CD4-positive, alpha-beta T cell (primary cell): ENCODE data around the gene CDH4. TPM values are rescaled to one million over a fixed set of nuclear protein-coding genes. Genes with fewer than 3 reads are reported as not detected.
"Not testable (repeated sequence)": the region's sequence is repeated elsewhere in the genome, so short reads cannot be mapped to it uniquely, and the experiment has no call there.

Experiments
- ATAC-seq: fragments of 200-7000 bp; cut with Tn5 transposase; one replicate; pipeline ENCODE4 v1.10.0; 2022; ENCODE audit warnings: mild to moderate bottlenecking; ENCODE audit not compliant: poor library complexity
- CTCF ChIA-PET: fragments of 350-600 bp; sonication (Branson Sonifier 250); formaldehyde crosslinking; loops from one replicate; lab custom pipeline; 2021; ENCODE audit warnings: antibody characterized with exemption, inconsistent platforms; lab: Charles Lee
- POLR2A ChIA-PET: fragments of 350-600 bp; sonication (Branson Sonifier 250); formaldehyde crosslinking; loops from one replicate; lab custom pipeline; 2021; ENCODE audit warnings: antibody characterized with exemption, inconsistent platforms; lab: Charles Lee
- DNase-seq, 14 experiments: peaks; one replicate each; pipeline ENCODE4 v3.0.0-alpha.2; 2013 to 2020; ENCODE audit warnings: mixed read lengths in 2 of 14
- H3K27ac ChIP-seq, 2 donors: one replicate each; pipeline versions ENCODE4 v1.5.1 to v1.7.0; 2013; ENCODE audit warnings: low read length in 2 of 2, low read depth in 1 of 2, mild to moderate bottlenecking in 1 of 2
- H3K27me3 ChIP-seq, 2 experiments: 1 replicate in 1 of 2; 2 replicates in 1 of 2; pipeline versions ENCODE4 v1.6.1 to v1.7.0; 2013; ENCODE audit warnings: low read length in 2 of 2, control low read depth in 1 of 2, mild to moderate bottlenecking in 1 of 2, moderate library complexity in 1 of 2; ENCODE audit not compliant: insufficient read depth in 2 of 2, control insufficient read depth in 1 of 2
- H3K36me3 ChIP-seq: one replicate; pipeline ENCODE4 v1.6.1; 2013; ENCODE audit warnings: low read length, control low read depth; ENCODE audit not compliant: insufficient read depth
- H3K4me1 ChIP-seq: one replicate; pipeline ENCODE4 v1.6.1; 2013; ENCODE audit warnings: low read length, control low read depth; ENCODE audit not compliant: insufficient read depth
- H3K4me3 ChIP-seq: one replicate; pipeline ENCODE4 v1.5.1; 2013; ENCODE audit warnings: mild to moderate bottlenecking, low read length, moderate library complexity
- H3K9me3 ChIP-seq, 2 experiments: 1 replicate in 1 of 2; 2 replicates in 1 of 2; pipeline versions ENCODE4 v1.6.1 to v1.7.0; 2013; ENCODE audit warnings: low read length in 2 of 2, mild to moderate bottlenecking in 2 of 2, control low read depth in 1 of 2, moderate library complexity in 1 of 2; ENCODE audit not compliant: control insufficient read depth in 1 of 2, insufficient read depth in 1 of 2
- H3K27ac Mint-ChIP-seq: one replicate; pipeline ENCODE4 v1.8.0; 2020; ENCODE audit warnings: mixed read lengths
- H3K27me3 Mint-ChIP-seq: one replicate; pipeline ENCODE4 v1.8.0; 2021; ENCODE audit warnings: mixed read lengths
- H3K36me3 Mint-ChIP-seq: one replicate; pipeline ENCODE4 v1.8.0; 2021; ENCODE audit warnings: low read depth, mixed read lengths
- H3K4me1 Mint-ChIP-seq: one replicate; pipeline ENCODE4 v1.8.0; 2021; ENCODE audit warnings: low read depth, mixed read lengths
- H3K4me3 Mint-ChIP-seq: one replicate; pipeline ENCODE4 v1.8.0; 2020; ENCODE audit warnings: mild to moderate bottlenecking, mixed read lengths
- H3K9me3 Mint-ChIP-seq: one replicate; pipeline ENCODE4 v1.8.0; 2020; ENCODE audit warnings: mixed read lengths
- CTCF ChIP-seq: fragments of 200-600 bp; IDR thresholded peaks from one replicate; pipeline ENCODE4 v1.8.0; 2022; ENCODE audit warnings: antibody characterized with exemption, mild to moderate bottlenecking
- intact Hi-C, 2 experiments: fragments of 100-400 bp; cut with DNase I in 1 of 2; cut with micrococcal nuclease in 1 of 2; formaldehyde crosslinking; loops; one replicate each; pipeline versions ENCODE4 v1.15.1 to v1.9.0; 2023 to 2025; cut with DNase I, micrococcal nuclease
- total RNA-seq, 174 experiments: library from RNA in 2 of 174; stranded (reverse) in 2 of 174; gene quantifications; one replicate each; pipeline ENCODE4 v1.2.3 and lab custom pipeline; 2021 to 2026

Gene CDH4
- total RNA-seq, 2 experiments from 2014 or later, result 0.11 TPM

- TF ChIP-seq CTCF, result no peak
- no peak overlapping the region for H3K4me3 Mint-ChIP-seq
- no peaks in the 10 kb centered on the region for H3K27me3 ChIP-seq
- H3K9me3 Mint-ChIP-seq, result no peaks in the 10 kb centered on the region
- no peak overlapping the region for H3K4me3 ChIP-seq
- ATAC-seq (no peak), DNase-seq (no peak)
- H3K4me1 ChIP-seq, result no peaks in the 10 kb centered on the region
- H3K27ac ChIP-seq, result no peak overlapping the region
- H3K36me3 Mint-ChIP-seq, result no peaks in the 10 kb centered on the region
- no peaks in the 10 kb centered on the region for H3K36me3 ChIP-seq
- intact Hi-C loops, result no loop called here
- H3K27ac Mint-ChIP-seq, result no peak overlapping the region
- no peaks in the 10 kb centered on the region for H3K27me3 Mint-ChIP-seq
- POLR2A ChIA-PET, result no interaction called here
- CTCF ChIA-PET, result no interaction called here
- H3K4me1 Mint-ChIP-seq, result no peaks in the 10 kb centered on the region
- H3K9me3 ChIP-seq, result peaks cover 0 to 20% of the 10 kb centered on the region in 2 experiments
Measured at GRCh38 chr20:61451953-61452352, 199.9 kb downstream of the CDH4 start.

GRCh38 chr20:61453219-61453618 lies 201.2 kb downstream of the CDH4 start:
- TF ChIP-seq CTCF, result no peak
- intact Hi-C loops, result no loop called here
- H3K9me3 Mint-ChIP-seq, result no peaks in the 10 kb centered on the region
- no peak overlapping the region for H3K4me3 ChIP-seq
- H3K27ac ChIP-seq, result no peak overlapping the region
- H3K4me3 Mint-ChIP-seq, result no peak overlapping the region
- H3K36me3 ChIP-seq, result no peaks in the 10 kb centered on the region
- DNase-seq (no peak), ATAC-seq (no peak)
- H3K9me3 ChIP-seq, result peaks cover 0 to 20% of the 10 kb centered on the region in 2 experiments
- H3K36me3 Mint-ChIP-seq, result no peaks in the 10 kb centered on the region
- H3K4me1 Mint-ChIP-seq, result no peaks in the 10 kb centered on the region
- ChIA-PET CTCF (no interaction called here), POLR2A (no interaction called here)
- no peaks in the 10 kb centered on the region for H3K27me3 Mint-ChIP-seq
- no peaks in the 10 kb centered on the region for H3K4me1 ChIP-seq
- no peaks in the 10 kb centered on the region for H3K27me3 ChIP-seq
- H3K27ac Mint-ChIP-seq, result no peak overlapping the region

- POLR2A ChIA-PET, H3K27ac ChIP-seq, H3K36me3 Mint-ChIP-seq, H3K4me3 ChIP-seq, H3K4me3 Mint-ChIP-seq, CTCF ChIA-PET, intact Hi-C loops, H3K27me3 Mint-ChIP-seq, H3K27ac Mint-ChIP-seq, H3K9me3 Mint-ChIP-seq, H3K36me3 ChIP-seq, DNase-seq, H3K4me1 ChIP-seq, H3K4me1 Mint-ChIP-seq, ATAC-seq, H3K27me3 ChIP-seq: not testable (repeated sequence)
- peaks cover 0 to 20% of the 10 kb centered on the region in 2 experiments for H3K9me3 ChIP-seq
Measured at GRCh38 chr20:61453623-61454022, 201.6 kb downstream of the CDH4 start.

GRCh38 chr20:61454053-61454452 lies 202.0 kb downstream of the CDH4 start:
- Histone ChIP-seq H3K4me3 (no peak overlapping the region), H3K36me3 (no peaks in the 10 kb centered on the region), H3K27me3 (no peaks in the 10 kb centered on the region), H3K27ac (no peak overlapping the region), H3K4me1 (no peaks in the 10 kb centered on the region), H3K9me3 (peaks cover 0 to 23% of the 10 kb centered on the region in 2 experiments)
- H3K4me1 Mint-ChIP-seq, result no peaks in the 10 kb centered on the region
- ATAC-seq (no peak), DNase-seq (no peak)
- H3K9me3 Mint-ChIP-seq, result no peaks in the 10 kb centered on the region
- ChIA-PET POLR2A (no interaction called here), CTCF (no interaction called here)
- H3K36me3 Mint-ChIP-seq, result no peaks in the 10 kb centered on the region
- no peak for TF ChIP-seq CTCF
- intact Hi-C loops, result no loop called here
- H3K27ac Mint-ChIP-seq, result no peak overlapping the region
- H3K4me3 Mint-ChIP-seq, result no peak overlapping the region
- H3K27me3 Mint-ChIP-seq, result no peaks in the 10 kb centered on the region
